GM18909 (cell line): ENCODE results near the gene PRPF6.
A peak's percentile ranks its signal among the peaks of the same experiment; 100 is the strongest.

Experiments
- ATAC-seq: cut with Tn5 transposase; IDR thresholded peaks from one replicate; pipeline ENCODE4 v1.9.1; 2021; ENCODE audit warnings: mild to moderate bottlenecking; ENCODE audit not compliant: unreplicated experiment, poor library complexity

PRPF6 gene, protein sequence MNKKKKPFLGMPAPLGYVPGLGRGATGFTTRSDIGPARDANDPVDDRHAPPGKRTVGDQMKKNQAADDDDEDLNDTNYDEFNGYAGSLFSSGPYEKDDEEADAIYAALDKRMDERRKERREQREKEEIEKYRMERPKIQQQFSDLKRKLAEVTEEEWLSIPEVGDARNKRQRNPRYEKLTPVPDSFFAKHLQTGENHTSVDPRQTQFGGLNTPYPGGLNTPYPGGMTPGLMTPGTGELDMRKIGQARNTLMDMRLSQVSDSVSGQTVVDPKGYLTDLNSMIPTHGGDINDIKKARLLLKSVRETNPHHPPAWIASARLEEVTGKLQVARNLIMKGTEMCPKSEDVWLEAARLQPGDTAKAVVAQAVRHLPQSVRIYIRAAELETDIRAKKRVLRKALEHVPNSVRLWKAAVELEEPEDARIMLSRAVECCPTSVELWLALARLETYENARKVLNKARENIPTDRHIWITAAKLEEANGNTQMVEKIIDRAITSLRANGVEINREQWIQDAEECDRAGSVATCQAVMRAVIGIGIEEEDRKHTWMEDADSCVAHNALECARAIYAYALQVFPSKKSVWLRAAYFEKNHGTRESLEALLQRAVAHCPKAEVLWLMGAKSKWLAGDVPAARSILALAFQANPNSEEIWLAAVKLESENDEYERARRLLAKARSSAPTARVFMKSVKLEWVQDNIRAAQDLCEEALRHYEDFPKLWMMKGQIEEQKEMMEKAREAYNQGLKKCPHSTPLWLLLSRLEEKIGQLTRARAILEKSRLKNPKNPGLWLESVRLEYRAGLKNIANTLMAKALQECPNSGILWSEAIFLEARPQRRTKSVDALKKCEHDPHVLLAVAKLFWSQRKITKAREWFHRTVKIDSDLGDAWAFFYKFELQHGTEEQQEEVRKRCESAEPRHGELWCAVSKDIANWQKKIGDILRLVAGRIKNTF

DNA sequence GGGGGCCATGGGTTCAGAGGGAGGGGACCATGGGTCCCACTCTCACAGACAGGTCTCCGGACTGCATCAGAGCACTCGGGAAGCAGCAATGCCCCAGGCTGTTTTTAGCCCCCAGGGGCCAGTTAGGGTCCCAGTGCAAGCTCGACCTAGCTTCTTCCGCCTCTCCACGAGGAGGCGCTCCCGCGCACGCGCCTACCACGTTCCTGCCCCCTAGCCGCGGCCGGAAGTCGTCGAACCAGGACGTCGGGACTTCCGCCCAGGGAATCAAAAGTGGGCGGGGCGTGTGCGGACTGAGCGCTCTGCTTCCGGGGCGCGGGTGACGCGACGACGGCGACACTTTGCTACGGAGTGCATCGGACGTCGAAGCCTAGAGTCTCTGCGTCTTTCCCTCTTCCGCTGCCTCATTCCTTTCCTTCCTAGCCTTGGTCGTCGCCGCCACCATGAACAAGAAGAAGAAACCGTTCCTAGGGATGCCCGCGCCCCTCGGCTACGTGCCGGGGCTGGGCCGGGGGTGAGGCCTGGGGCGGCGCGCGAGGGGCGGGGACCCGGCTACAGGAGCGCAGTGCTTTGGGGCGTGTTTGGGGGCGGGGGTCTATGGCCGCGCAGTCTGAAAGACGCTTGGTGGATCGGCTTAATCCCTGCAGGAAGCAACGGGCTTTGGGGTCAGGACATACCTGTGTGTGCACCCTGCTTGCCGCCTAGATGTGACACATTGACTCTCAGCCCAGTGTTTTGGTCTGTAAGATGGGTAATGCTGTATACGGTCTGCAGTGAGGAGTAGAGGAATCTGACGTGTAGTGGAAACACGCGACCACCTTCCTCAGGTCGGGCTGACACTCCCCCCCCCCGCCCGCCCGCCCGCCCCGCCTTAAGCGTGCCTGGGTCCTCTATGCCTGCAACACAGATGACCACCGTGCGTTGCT is at the start of gene PRPF6:
Gene PRPF6 (plus strand): TSS at position 327 of the 923 bp plus-strand sequence. CDS start 114 bp downstream, at position 441.
- peak; percentile 61 for ATAC-seq

DNA sequence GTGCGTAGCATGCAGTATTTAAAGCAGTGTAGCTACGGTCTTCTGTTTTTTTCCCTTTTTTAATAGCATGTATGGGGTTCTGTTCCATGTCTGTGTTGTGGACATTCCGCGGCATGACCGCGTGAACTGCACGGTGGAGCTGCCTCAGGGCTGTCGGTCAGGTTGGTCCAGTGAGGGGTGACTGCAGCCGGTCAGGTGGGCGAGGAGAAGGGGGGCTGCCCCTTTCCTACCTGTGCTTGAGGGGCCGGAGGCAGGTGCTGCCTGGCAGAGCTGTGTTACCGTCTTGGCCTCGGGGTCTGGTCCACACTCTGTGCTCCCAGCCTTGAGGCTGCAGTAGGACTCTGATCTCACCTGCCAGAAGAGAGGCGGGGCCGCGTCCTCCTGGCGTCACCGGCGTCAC is 49.2 kb upstream of the PRPF6 start:
- no peak for ATAC-seq

DNA sequence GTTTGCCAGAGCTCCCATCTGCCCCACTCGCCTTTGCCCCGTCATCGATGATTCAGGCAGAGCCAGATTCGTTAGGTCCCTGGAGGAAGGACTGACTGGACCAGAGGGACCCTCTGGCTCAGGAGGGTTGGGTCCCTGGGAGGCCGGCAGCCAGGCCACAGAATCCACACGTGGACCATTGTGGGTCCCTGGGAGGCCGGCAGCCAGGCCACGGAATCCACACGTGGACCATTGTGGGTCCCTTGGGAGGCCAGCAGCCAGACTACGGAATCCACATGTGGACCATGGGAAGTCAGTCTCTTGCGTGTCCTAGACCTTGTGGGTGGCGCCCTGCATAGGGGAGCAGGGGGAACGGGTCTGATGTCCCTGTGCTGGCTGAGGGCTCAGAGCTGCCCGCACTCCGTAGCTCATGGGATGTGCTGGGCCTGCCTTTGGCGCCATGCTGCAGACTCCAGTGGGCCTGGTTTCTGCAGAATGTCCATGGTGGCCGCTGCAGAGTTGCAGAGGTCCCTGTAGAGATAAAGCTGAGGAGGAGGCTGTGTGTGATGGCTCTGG is 48.2 kb upstream of the PRPF6 start:
- no peak for ATAC-seq

DNA sequence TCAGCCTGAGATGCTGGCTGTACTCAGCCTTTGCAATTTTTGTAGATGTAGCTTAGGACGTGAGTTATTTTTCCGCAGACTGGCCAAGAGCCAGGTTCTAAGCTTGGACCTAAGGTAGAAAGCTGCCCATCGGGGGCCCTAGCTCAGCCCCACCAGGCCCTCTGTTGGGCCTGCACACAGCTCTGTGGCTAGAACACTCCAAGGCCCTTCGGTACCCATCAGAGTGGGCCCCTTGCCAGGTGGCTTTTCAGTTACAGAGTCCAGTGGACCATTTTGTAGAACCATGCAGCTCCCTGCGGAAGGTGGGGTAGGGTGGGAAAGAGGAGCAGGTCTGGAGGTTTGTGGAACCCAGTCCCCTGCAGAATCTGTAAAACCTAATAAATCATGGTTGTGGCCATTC is 47.3 kb upstream of the PRPF6 start:
- ATAC-seq = no peak

GRCh38 chr20:63934271-63935068 is 46.5 kb upstream of the PRPF6 start:
- no peak for ATAC-seq

- ATAC-seq = no peak
Observed at GRCh38 chr20:63935447-63935846, 45.5 kb upstream of the PRPF6 start.

GRCh38 chr20:63937596-63937995 is 43.3 kb upstream of the PRPF6 start:
- ATAC-seq = no peak

- no peak for ATAC-seq
Observed at GRCh38 chr20:63939061-63939935, 41.6 kb upstream of the PRPF6 start.

GRCh38 chr20:63940071-63940471 is 40.9 kb upstream of the PRPF6 start:
- no peak for ATAC-seq

- ATAC-seq = no peak
Observed at GRCh38 chr20:63940472-63941266, 40.3 kb upstream of the PRPF6 start.

DNA sequence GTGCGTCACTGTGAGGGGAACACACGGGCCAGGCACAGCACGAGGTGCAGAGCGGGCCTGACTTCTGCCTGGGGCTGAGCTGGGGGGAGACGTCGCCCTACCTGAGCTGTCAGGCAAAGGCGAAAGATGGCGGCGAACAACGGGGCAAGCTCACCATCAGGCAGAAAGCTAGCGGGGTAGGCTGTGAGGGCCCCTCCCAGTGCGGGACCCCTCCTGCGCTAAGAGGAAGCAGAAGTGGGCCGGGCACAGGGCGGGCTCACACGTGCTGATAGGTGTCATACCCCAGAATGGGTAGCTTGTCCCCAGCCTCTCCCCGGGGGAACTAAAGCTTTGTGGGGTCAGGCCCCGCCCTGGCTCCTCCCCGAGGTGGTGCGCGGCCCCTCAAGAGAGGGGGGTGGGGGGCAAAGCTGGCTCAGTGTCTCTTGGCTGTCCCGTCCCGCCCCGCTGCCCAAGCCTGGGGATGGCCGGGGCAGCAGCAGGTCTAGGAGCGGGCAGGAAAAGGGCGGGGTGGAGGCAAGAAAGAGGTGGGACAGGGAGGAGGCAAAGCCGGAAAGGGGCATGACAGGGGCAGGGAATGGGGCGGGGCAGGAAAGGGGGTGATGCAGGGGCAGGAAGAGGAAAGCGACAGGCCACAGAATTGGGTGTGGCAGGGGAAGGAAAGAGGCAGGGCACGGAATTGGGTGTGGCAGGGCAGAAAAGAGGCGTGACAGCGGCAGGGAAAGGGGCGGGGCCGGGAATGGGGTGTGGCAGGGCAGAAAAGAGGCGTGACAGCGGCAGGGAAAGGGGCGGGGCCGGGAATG is 39.5 kb upstream of the PRPF6 start:
- no peak for ATAC-seq

DNA sequence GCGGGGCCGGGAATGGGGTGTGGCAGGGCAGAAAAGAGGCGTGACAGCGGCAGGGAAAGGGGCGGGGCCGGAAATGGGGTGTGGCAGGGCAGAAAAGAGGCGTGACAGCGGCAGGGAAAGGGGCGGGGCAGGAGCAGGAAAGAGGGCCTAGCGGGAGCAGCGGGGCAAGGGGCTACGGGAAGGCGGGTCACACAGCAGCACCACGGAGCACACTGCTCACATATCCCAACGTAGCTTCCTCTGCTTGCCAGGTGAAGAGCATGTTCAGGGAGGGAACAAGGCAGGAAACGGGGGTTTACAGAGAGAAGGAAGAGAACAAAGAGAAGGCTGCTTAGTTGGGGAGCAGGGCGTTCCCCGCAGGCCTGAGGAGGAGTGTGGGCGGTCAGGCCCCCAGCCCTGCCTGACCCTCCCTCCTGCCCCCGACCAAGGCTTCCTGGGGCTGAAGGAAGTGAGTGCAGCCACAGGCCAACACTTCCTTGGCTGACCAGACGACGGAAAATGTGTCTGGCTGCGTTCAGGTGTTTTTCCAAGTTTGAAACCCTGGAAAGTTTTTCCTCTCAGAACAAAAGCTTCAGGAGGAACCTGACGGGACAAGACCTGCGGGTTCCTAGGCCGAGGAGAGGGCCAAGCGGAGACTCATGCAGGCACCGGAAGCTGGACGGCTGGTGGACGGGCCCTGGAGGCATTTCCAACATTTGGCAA is 38.5 kb upstream of the PRPF6 start:
- ATAC-seq = no peak

- no peak for ATAC-seq
Observed at GRCh38 chr20:63942969-63943807, 37.7 kb upstream of the PRPF6 start.

GRCh38 chr20:63943808-63944077 is 37.2 kb upstream of the PRPF6 start:
- ATAC-seq = no peak
